IMR-90 (cell line): ENCODE results near the gene ALDH18A1. TPM values are rescaled to one million over a fixed set of nuclear protein-coding genes. Genes with fewer than 3 reads are reported as not detected.

Experiments
- ATAC-seq: fragments of 200-7000 bp; cut with Tn5 transposase; 2 replicates; pipeline ENCODE4 v1.9.1; 2020; ENCODE audit warnings: low read depth, mild to moderate bottlenecking, moderate library complexity
- BruUV-seq: library from RNA; stranded (reverse); fragments of 400-500 nt; replicated peaks from 2 replicates; lab custom pipeline; 2021; lab: Mats Ljungman, UMichigan
- CTCF ChIA-PET: fragments of 300-600 bp; formaldehyde crosslinking; extraction: SDS; loops from one replicate; lab custom pipeline; 2021; ENCODE audit warnings: antibody characterized with exemption; lab: Yijun Ruan, JAX
- POLR2A ChIA-PET: fragments of 300-600 bp; sonication (Branson Sonifier 250); formaldehyde crosslinking; loops from one replicate; lab custom pipeline; 2022; ENCODE audit warnings: antibody characterized with exemption; ENCODE audit not compliant: unreplicated experiment; lab: Charles Lee
- DNase-seq: peaks from one replicate; pipeline ENCODE4 v3.0.0; 2013
- H2AFZ ChIP-seq: replicated peaks from 2 replicates; pipeline ENCODE3; 2013; ENCODE audit warnings: low read length, mild to moderate bottlenecking; ENCODE audit not compliant: poor library complexity
- H2AK5ac ChIP-seq: 2 replicates; pipeline ENCODE4 v1.6.1; 2013; ENCODE audit warnings: low read depth, low read length, inconsistent platforms
- H2AK9ac ChIP-seq: replicated peaks from 2 replicates; pipeline ENCODE3; 2013; ENCODE audit warnings: mild to moderate bottlenecking, low read depth, low read length, moderate library complexity; ENCODE audit not compliant: poor library complexity
- H2BK120ac ChIP-seq: 2 replicates; pipeline ENCODE4 v1.6.1; 2013; ENCODE audit warnings: low read depth, low read length, inconsistent platforms
- H2BK15ac ChIP-seq: 3 replicates; pipeline ENCODE4 v1.6.1; 2013; ENCODE audit warnings: low read depth, low read length, inconsistent platforms
- H2BK20ac ChIP-seq: 2 replicates; pipeline ENCODE4 v1.6.1; 2013; ENCODE audit warnings: low read depth, mild to moderate bottlenecking, inconsistent platforms, low read length, moderate library complexity
- H2BK5ac ChIP-seq: 2 replicates; pipeline ENCODE4 v1.6.1; 2013; ENCODE audit warnings: mild to moderate bottlenecking, low read depth, low read length, inconsistent platforms; ENCODE audit not compliant: poor library complexity, severe bottlenecking
- H3K14ac ChIP-seq: replicated peaks from 2 replicates; pipeline ENCODE4 v1.6.1; 2013; ENCODE audit warnings: low read depth, low read length, inconsistent platforms
- H3K18ac ChIP-seq: 2 replicates; pipeline ENCODE4 v1.6.1; 2013; ENCODE audit warnings: low read depth, low read length, control low read depth
- H3K23ac ChIP-seq: 2 replicates; pipeline ENCODE4 v1.6.1; 2013; ENCODE audit warnings: low read depth, low read length, inconsistent platforms
- H3K27ac ChIP-seq: 2 replicates; pipeline ENCODE4 v1.5.1; 2013; ENCODE audit warnings: mild to moderate bottlenecking, control low read depth, low read length; ENCODE audit not compliant: insufficient read depth
- H3K27me3 ChIP-seq: 2 replicates; pipeline ENCODE4 v1.6.1; 2013; ENCODE audit warnings: low read length; ENCODE audit not compliant: control insufficient read depth, insufficient read depth
- H3K36me3 ChIP-seq: 2 replicates; pipeline ENCODE4 v1.6.1; 2013; ENCODE audit warnings: low read length, mixed read lengths; ENCODE audit not compliant: control insufficient read depth, insufficient read depth
- H3K4ac ChIP-seq: 2 replicates; pipeline ENCODE4 v1.6.1; 2013; ENCODE audit warnings: low read depth, low read length, inconsistent platforms
- H3K4me1 ChIP-seq: 2 replicates; pipeline ENCODE4 v1.6.1; 2013; ENCODE audit warnings: low read length, mixed read lengths; ENCODE audit not compliant: control insufficient read depth, insufficient read depth
- H3K4me2 ChIP-seq: 2 replicates; pipeline ENCODE4 v1.6.1; 2013; ENCODE audit warnings: low read depth, mild to moderate bottlenecking, control low read depth, low read length, moderate library complexity
- H3K4me3 ChIP-seq: 2 replicates; pipeline ENCODE4 v1.5.1; 2013; ENCODE audit warnings: low read depth, mild to moderate bottlenecking, control low read depth, low read length, moderate library complexity; ENCODE audit not compliant: insufficient read depth
- H3K56ac ChIP-seq: 2 replicates; pipeline ENCODE4 v1.6.1; 2013; ENCODE audit warnings: low read length, inconsistent platforms; ENCODE audit not compliant: insufficient read depth; ENCODE audit errors: extremely low read depth
- H3K79me1 ChIP-seq, 2 experiments: 2 replicates each; pipeline ENCODE4 v1.6.1; 2013; ENCODE audit warnings: low read length in 2 of 2, inconsistent platforms in 1 of 2, low read depth in 1 of 2
- H3K9ac ChIP-seq: 2 replicates; pipeline ENCODE4 v1.6.1; 2013; ENCODE audit warnings: low read depth, low read length, control low read depth
- H3K9me1 ChIP-seq: 2 replicates; pipeline ENCODE4 v1.6.1; 2013; ENCODE audit warnings: low read length, inconsistent platforms; ENCODE audit not compliant: insufficient read depth
- H3K9me3 ChIP-seq: 2 replicates; pipeline ENCODE4 v1.6.1; 2013; ENCODE audit warnings: low read length; ENCODE audit not compliant: control insufficient read depth, insufficient read depth
- H4K20me1 ChIP-seq: 2 replicates; pipeline ENCODE4 v1.6.1; 2013; ENCODE audit warnings: low read length, inconsistent platforms; ENCODE audit not compliant: insufficient read depth
- H4K5ac ChIP-seq: 2 replicates; pipeline ENCODE4 v1.6.1; 2013; ENCODE audit warnings: mild to moderate bottlenecking, low read depth, low read length, control low read depth
- H4K8ac ChIP-seq, 2 experiments: 2 replicates each; pipeline ENCODE4 v1.6.1; 2013; ENCODE audit warnings: low read depth in 2 of 2, low read length in 2 of 2, control low read depth in 1 of 2, inconsistent platforms in 1 of 2
- H4K91ac ChIP-seq: 2 replicates; pipeline ENCODE4 v1.6.1; 2013; ENCODE audit warnings: low read depth, low read length, inconsistent platforms; ENCODE audit not compliant: insufficient read depth
- CEBPB ChIP-seq: IDR thresholded peaks from 2 replicates; pipeline ENCODE4 v1.6.1; 2012; ENCODE audit warnings: low read depth, low read length, improper control_type of control experiment
- SMC3 ChIP-seq: fragments of 150-350 bp; IDR thresholded peaks from 2 replicates; pipeline ENCODE4 v1.6.1; 2016; ENCODE audit warnings: low read depth, mild to moderate bottlenecking, antibody characterized with exemption, low read length, moderate library complexity
- WGBS, 2 experiments: methylation state at CpG; one replicate each; pipeline versions ENCODE4 v1.1.5 to v1.1.7; 2013; ENCODE audit warnings: missing lambda C conversion rate in 2 of 2; ENCODE audit not compliant: insufficient read length in 1 of 2; ENCODE audit errors: extremely low coverage in 2 of 2; 5-methylcytosine and 5-hydroxymethylcytosine counted together
- dilution Hi-C: fragments of 300-500 bp; cut with HindIII; formaldehyde crosslinking; loops from one replicate; pipeline ENCODE4 v1.14.3; 2018; ENCODE audit warnings: low sequenced_read_pairs; ENCODE audit not compliant: unreplicated experiment
- in situ Hi-C: fragments of 300-500 bp; cut with MboI; formaldehyde crosslinking; loops from 3 replicates; pipeline ENCODE4 v1.14.3; 2019; ENCODE audit warnings: low sequenced_read_pairs, inconsistent platforms, mixed read lengths
- intact Hi-C: fragments of 100-400 bp; cut with micrococcal nuclease; formaldehyde crosslinking; loops from 2 replicates; pipeline ENCODE4 v1.10.0; 2022
- polyA plus RNA-seq, 3 experiments: library from polyadenylated mRNA; depleted of rRNA; stranded (reverse); fragments of >200 nt; gene quantifications; 2 replicates each; pipeline ENCODE4 v1.2.3, GENCODE V29; 2012; ENCODE audit warnings: low replicate concordance in 1 of 3
- total RNA-seq: library from RNA; depleted of rRNA; stranded (reverse); fragments of >200 nt; gene quantifications from 2 replicates; pipeline ENCODE4 v1.2.3, GENCODE V29; 2012

Gene ALDH18A1
- total and polyA plus RNA-seq, 2 of the 4 experiments (the other 2 are of a cell fraction), result 93.4 to 232 TPM

- no peak overlapping the region for H2AK5ac ChIP-seq
- H3K23ac ChIP-seq, result no peak overlapping the region
- H3K9me1 ChIP-seq, result no peaks in the 10 kb centered on the region
- no peaks in the 10 kb centered on the region for H3K9me3 ChIP-seq
- H3K56ac ChIP-seq, result no peak overlapping the region
- no peak overlapping the region for H4K8ac ChIP-seq
- no peaks in the 10 kb centered on the region for H4K20me1 ChIP-seq
- no peak overlapping the region for H2BK15ac ChIP-seq
- H2BK20ac ChIP-seq, result no peak overlapping the region
- H3K14ac ChIP-seq, result no peak overlapping the region
- WGBS, 2 experiments, result no CpG with 5 or more reads among the region's 1 CpG
- intact Hi-C loops (no loop called here), dilution Hi-C loops (no loop called here), in situ Hi-C loops (no loop called here)
- no peak overlapping the region for H4K5ac ChIP-seq
- H3K36me3 ChIP-seq, result no peaks in the 10 kb centered on the region
- H3K4me3 ChIP-seq, result no peak overlapping the region
- POLR2A ChIA-PET, result no interaction called here
- H4K91ac ChIP-seq, result no peak overlapping the region
- no peak overlapping the region for H2BK5ac ChIP-seq
- CTCF ChIA-PET, result no interaction called here
- no peak overlapping the region for H2AK9ac ChIP-seq
- no peak overlapping the region for H3K27ac ChIP-seq
- H3K4ac ChIP-seq, result no peak overlapping the region
- peak; percentile 76 for TF ChIP-seq CEBPB
- no peak for TF ChIP-seq SMC3
- no peak overlapping the region for H3K18ac ChIP-seq
- H2AFZ ChIP-seq, result no peak overlapping the region
- no peaks in the 10 kb centered on the region for H3K4me1 ChIP-seq
- H3K9ac ChIP-seq, result no peak overlapping the region
- no TSS peak for BruUV-seq
- no peak overlapping the region for H3K4me2 ChIP-seq
- H2BK120ac ChIP-seq, result no peak overlapping the region
- H3K79me1 ChIP-seq, result no peaks in the 10 kb centered on the region
- no peak for DNase-seq
- ATAC-seq, result no peak
- H3K27me3 ChIP-seq, result peaks cover 24% of the 10 kb centered on the region
Observed at GRCh38 chr10:95558593-95559320, 97.8 kb downstream of the ALDH18A1 start.
